Ascending aorta (tissue), 2 donors: Measurements from ENCODE around the gene PPP6C. TPM values are rescaled to one million over a fixed set of nuclear protein-coding genes. Genes with fewer than 3 reads are reported as not detected.
A peak's percentile ranks its signal among the peaks of the same experiment; 100 is the strongest.

ENCODE experiments used
- DNase-seq, 2 donors: peaks; one replicate each; pipeline ENCODE4 v3.0.0-alpha.2; 2019; ENCODE audit warnings: low spot score in 2 of 2
- H3K27ac ChIP-seq, 2 donors: fragments of 200-600 bp; sonication (generic); one replicate each; pipeline ENCODE4 v1.5.1; 2016 to 2017; ENCODE audit warnings: mild to moderate bottlenecking in 1 of 2
- H3K27me3 ChIP-seq: fragments of 200-600 bp; sonication (generic); one replicate; pipeline ENCODE4 v1.5.1; 2017
- H3K36me3 ChIP-seq, 2 donors: fragments of 200-600 bp; sonication (generic); one replicate each; pipeline ENCODE4 v1.5.1; 2016
- H3K4me1 ChIP-seq, 2 donors: fragments of 200-600 bp; sonication (generic); one replicate each; pipeline ENCODE4 v1.5.1; 2016 to 2017; ENCODE audit warnings: mild to moderate bottlenecking in 1 of 2
- H3K4me3 ChIP-seq, 2 donors: fragments of 200-600 bp; sonication (generic); one replicate each; pipeline ENCODE4 v1.5.1; 2016 to 2017; ENCODE audit warnings: mild to moderate bottlenecking in 1 of 2
- H3K9me3 ChIP-seq, 2 donors: fragments of 200-600 bp; sonication (generic); one replicate each; pipeline ENCODE4 v1.5.1; 2016
- intact Hi-C: fragments of 100-400 bp; cut with DNase I; formaldehyde crosslinking; loops from one replicate; pipeline ENCODE4 v1.15.1; 2023
- total RNA-seq: library from RNA; depleted of rRNA; stranded (reverse); fragments of >200 nt; gene quantifications from one replicate; pipeline ENCODE4 v1.1.0, GENCODE V29; 2016
- TF ChIP-seq, protein P1 (sequence below), 3 experiments: fragments of 200-600 bp in 2 of 3; fragments of 450-650 bp in 1 of 3; sonication (generic) in 2 of 3; IDR thresholded peaks; one replicate each; pipeline ENCODE4 v1.5.1; 2016 to 2019; ENCODE audit warnings: antibody characterized with exemption in 3 of 3, mild to moderate bottlenecking in 1 of 3, moderate library complexity in 1 of 3

The PPP6C gene
- total RNA-seq, 1 donor from 2014 or later: 33.8 TPM

GRCh38 chr9:125142560-125143376, 46.8 kb downstream of the PPP6C start:
- Histone ChIP-seq H3K4me1 (peaks cover 0 to 8% of the 10 kb centered on the region in 2 donors), H3K9me3 (no peaks in the 10 kb centered on the region), H3K4me3 (peak overlapping the region; percentile 76 to 95), H3K27me3 (no peaks in the 10 kb centered on the region), H3K27ac (peak overlapping the region; percentile 56 to 63), H3K36me3 (no peaks in the 10 kb centered on the region)
- intact Hi-C loops: loop anchor here (1.0 to 10.0 kb wide), 5 partner anchors 24 to 370 kb away; partner anchors contain the start of genes ARPC5L, GOLGA1, NR6A1 and RPL35
- DNase-seq: no peak
- TF ChIP-seq, protein P1, sequence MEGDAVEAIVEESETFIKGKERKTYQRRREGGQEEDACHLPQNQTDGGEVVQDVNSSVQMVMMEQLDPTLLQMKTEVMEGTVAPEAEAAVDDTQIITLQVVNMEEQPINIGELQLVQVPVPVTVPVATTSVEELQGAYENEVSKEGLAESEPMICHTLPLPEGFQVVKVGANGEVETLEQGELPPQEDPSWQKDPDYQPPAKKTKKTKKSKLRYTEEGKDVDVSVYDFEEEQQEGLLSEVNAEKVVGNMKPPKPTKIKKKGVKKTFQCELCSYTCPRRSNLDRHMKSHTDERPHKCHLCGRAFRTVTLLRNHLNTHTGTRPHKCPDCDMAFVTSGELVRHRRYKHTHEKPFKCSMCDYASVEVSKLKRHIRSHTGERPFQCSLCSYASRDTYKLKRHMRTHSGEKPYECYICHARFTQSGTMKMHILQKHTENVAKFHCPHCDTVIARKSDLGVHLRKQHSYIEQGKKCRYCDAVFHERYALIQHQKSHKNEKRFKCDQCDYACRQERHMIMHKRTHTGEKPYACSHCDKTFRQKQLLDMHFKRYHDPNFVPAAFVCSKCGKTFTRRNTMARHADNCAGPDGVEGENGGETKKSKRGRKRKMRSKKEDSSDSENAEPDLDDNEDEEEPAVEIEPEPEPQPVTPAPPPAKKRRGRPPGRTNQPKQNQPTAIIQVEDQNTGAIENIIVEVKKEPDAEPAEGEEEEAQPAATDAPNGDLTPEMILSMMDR (IDR thresholded peaks at IDR 0.05): no peak

DNA sequence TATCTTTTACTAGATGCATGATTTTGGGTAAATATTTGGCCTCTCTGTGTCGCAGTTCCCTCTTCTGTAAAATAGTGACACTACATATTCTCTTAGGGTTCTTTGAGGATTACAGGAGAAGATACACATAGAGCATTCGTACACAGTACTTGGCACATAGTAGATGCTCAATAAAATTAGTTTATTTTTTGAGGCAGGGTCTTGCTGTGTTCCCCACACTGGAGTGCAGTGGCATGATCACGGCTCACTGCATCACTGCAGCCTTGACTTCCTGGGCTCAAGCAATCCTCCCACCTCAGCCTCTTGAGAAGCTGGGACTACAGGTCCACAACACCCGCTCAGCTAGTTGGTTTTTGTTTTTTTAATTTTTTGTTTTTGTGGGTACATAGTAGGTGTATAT, 47.9 kb downstream of the PPP6C start:
- DNase-seq: no peak
- no peak overlapping the region for H3K27ac ChIP-seq
- H3K4me3 ChIP-seq: no peak overlapping the region
- H3K9me3 ChIP-seq: no peaks in the 10 kb centered on the region
- TF ChIP-seq, protein P1 (IDR thresholded peaks at IDR 0.05): no peak
- peaks cover 0 to 8% of the 10 kb centered on the region in 2 donors for H3K4me1 ChIP-seq
- H3K27me3 ChIP-seq: no peaks in the 10 kb centered on the region
- intact Hi-C loops: loop anchor here (2.0 to 10.0 kb wide), 3 partner anchors 49 to 369 kb away; partner anchors contain the start of genes ARPC5L, NR6A1 and RPL35
- no peaks in the 10 kb centered on the region for H3K36me3 ChIP-seq

DNA sequence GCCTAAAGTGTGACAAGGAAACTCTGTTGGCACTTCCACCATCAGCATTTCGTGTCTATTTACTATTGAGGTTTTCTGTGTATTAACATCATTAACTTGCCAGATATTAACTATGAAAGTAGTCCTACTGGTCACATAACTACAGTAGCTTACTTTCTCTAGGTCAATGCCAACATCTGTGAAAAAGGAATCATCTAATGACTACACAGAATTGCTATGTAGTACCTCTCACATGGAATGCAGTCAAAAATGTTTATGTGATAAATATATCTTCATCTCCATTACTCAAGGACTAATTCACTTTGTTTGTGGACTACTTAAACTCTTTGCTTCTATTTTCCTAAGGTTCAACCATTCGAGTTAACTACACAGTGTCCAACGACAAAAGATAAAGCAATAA, 48.4 kb downstream of the PPP6C start:
- no peak for DNase-seq
- intact Hi-C loops: loop anchor here (5.0 to 10.0 kb wide), 2 partner anchors 276 to 369 kb away; partner anchors contain the start of genes ARPC5L, NR6A1 and RPL35

GRCh38 chr9:125140576-125140975, 49.0 kb downstream of the PPP6C start:
- H3K36me3 ChIP-seq: no peaks in the 10 kb centered on the region
- no peak overlapping the region for H3K27ac ChIP-seq
- no peaks in the 10 kb centered on the region for H3K27me3 ChIP-seq
- H3K4me1 ChIP-seq: peaks cover 0 to 8% of the 10 kb centered on the region in 2 donors
- TF ChIP-seq, protein P1 (IDR thresholded peaks at IDR 0.05): no peak
- intact Hi-C loops: loop anchor here (5.0 to 10.0 kb wide), 2 partner anchors 276 to 368 kb away; partner anchors contain the start of genes ARPC5L, NR6A1 and RPL35
- H3K9me3 ChIP-seq: no peaks in the 10 kb centered on the region
- no peak overlapping the region for H3K4me3 ChIP-seq
- no peak for DNase-seq

More for the DNA sequence above, 48.4 kb downstream of the PPP6C start:
- Histone ChIP-seq H3K27ac (no peak overlapping the region), H3K27me3 (no peaks in the 10 kb centered on the region), H3K4me3 (no peak overlapping the region), H3K9me3 (no peaks in the 10 kb centered on the region), H3K4me1 (peaks cover 0 to 8% of the 10 kb centered on the region in 2 donors), H3K36me3 (no peaks in the 10 kb centered on the region)
- TF ChIP-seq, protein P1 (IDR thresholded peaks at IDR 0.05): no peak

DNA sequence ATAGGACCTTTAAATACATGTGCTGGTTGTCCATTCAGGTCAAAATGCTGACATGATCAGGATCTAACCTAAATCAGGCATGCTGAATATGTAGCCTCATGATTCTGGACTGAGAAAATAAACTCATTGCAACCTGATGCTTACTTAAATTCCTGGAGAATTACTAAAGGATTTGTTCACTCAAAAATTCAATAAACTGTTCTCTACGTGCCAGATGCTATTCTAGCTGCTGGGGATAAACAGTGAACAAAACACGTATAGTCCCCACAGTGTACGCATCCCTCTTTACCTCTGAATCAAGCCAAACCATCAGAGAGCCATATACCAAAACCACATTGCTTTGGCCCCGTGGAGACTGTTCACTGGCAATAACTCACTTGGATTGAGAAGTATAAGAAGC, 52.4 kb downstream of the PPP6C start:
- TF ChIP-seq, protein P1 (IDR thresholded peaks at IDR 0.05): no peak
- intact Hi-C loops: no loop called here
- no peaks in the 10 kb centered on the region for H3K27me3 ChIP-seq
- no peaks in the 10 kb centered on the region for H3K9me3 ChIP-seq
- H3K36me3 ChIP-seq: no peaks in the 10 kb centered on the region
- DNase-seq: no peak
- peaks cover 0 to under 1% of the 10 kb centered on the region in 2 donors for H3K4me1 ChIP-seq
- no peak overlapping the region for H3K27ac ChIP-seq
- H3K4me3 ChIP-seq: no peak overlapping the region
